ENCODE data around the gene SKI.

DNA sequence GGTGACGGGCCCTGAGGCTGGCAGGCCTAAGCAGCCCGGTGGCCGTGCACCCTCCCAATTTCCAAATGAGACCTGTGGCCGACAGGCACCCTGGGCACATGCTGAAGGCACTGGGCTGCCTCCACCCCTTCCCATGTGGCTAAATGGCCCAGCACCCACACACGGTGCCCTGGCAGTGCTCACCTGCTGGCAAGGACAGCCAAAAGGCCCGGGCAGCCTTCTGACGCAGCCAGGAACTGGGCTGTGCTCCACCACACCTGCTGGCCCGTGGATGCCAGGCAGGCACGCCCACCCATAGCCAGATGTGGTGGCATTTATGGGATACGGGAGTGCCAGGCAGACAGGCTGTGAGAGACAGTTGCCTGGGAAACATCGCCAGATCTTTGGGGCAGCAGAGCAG is 29.5 kb upstream of the SKI start:
- TF ChIP-seq CTBP1 (IDR thresholded peaks at IDR 0.05; ENCODE audit: borderline replicate concordance) (no peak), SP1 (IDR thresholded peaks at IDR 0.05) (no peak), LEF1 (IDR thresholded peaks at IDR 0.05; ENCODE audit: borderline replicate concordance) (no peak), NFRKB (IDR thresholded peaks at IDR 0.05) (no peak), BHLHE40 (IDR thresholded peaks at IDR 0.05; ENCODE audit: borderline replicate concordance) (no peak), FOXA1 (IDR thresholded peaks at IDR 0.05) (no peak), SUZ12 (IDR thresholded peaks at IDR 0.05) (no peak), FOXM1 (IDR thresholded peaks at IDR 0.05; ENCODE audit: borderline replicate concordance) (no peak)
